Measurements from ENCODE around the gene KLRC1.
"Not testable (repeated sequence)": the region's sequence is repeated elsewhere in the genome, so short reads cannot be mapped to it uniquely, and the experiment has no call there.

Gene KLRC1

DNA sequence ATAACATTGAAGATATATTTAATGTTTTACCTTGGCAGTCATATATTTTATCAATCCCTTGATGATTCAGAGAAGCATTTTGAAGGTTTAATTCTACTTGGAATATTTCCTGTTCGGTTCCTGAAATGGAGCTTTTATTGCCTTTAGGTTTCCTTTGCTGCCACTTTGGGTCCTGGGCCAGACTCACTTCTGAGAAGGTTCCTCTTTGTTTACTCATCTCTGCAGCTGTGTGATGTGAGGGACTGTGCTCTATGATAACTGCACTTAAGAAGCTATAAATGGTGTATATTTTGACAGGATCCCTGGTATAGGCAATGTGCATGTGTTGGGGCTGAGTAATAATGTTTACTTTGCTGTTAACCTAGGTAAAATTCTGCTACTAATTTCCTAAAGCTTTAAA, 32.8 kb downstream of the KLRC1 start, which contains the start of gene KLRC3:
KLRC3 (minus strand) TSS at position 262 of the 400 bp plus-strand sequence; CDS start at position 217, 45 bp downstream.
- DNase-seq (ENCODE audit: low read depth), result not testable (repeated sequence)

- DNase-seq (ENCODE audit: low read depth), result no peak
These were observed 43.8 kb downstream of the KLRC1 start, which contains the start of gene KLRC4 for GRCh38 chr12:10409392-10409791. Gene KLRC4 (minus strand): TSS chr12:10409757. CDS start chr12:10409575, 182 bp downstream.

DNA sequence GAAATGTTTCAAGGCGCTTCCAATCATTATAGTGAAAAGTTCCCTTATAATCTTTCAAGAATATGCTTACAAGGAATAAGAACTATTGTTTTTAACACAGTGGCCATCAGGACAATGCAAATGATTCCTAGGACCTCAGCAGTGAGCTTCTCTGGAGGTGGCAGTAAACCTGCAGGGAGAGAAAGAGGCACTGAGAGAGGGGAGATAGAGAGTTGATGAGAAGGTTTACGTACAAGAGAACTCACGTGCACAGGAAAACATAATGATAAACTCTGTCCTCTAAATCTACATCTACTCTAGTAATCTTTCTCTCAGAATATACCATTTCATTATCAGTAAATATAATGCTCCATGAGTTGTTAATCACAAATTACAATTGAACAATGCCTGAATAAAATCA, 44.3 kb downstream of the KLRC1 start:
- no peak for DNase-seq (ENCODE audit: low read depth)

- no peak for DNase-seq (ENCODE audit: low read depth)
These were observed 46.5 kb downstream of the KLRC1 start for GRCh38 chr12:10406725-10407124.

DNA sequence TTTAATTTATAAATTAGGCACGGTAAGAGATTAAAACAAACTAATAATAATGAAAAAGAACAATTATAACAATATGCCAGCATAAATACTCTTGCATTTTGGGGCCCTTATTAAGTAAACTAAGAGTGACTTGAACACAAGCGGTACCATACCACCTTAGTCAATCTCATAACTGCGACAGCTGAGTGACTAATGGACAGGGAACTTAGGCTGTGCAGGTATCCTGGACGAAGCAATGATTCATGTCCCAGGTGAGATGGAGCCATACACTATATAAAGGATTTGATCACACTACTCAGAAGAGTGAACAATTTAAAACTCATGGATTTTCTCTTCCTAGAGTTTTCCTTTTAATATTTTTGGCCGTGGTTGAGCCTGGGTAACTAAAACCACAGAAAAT, 47.9 kb downstream of the KLRC1 start:
- no peak for DNase-seq (ENCODE audit: low read depth)

DNA sequence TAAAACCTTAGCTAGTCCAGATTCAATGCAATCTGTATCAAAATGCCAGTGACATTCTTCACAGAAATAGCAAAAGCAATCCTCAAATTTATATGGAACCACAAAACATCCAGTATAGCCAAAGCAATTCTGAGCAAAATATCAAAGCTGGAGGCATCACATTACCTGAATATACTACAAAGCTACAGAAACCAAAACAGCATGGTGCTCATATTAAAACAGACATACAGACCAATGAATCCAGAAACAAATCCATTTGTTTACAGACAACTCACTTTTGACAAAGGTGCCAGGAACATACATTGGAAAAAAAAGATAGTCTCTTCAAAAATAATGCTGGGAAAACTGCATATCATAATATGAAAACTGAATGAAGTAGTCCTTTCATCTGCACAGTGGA, 48.4 kb downstream of the KLRC1 start:
- DNase-seq (ENCODE audit: low read depth), result no peak

- DNase-seq (ENCODE audit: low read depth), result no peak
These were observed 52.3 kb downstream of the KLRC1 start for GRCh38 chr12:10400829-10401228.

DNA sequence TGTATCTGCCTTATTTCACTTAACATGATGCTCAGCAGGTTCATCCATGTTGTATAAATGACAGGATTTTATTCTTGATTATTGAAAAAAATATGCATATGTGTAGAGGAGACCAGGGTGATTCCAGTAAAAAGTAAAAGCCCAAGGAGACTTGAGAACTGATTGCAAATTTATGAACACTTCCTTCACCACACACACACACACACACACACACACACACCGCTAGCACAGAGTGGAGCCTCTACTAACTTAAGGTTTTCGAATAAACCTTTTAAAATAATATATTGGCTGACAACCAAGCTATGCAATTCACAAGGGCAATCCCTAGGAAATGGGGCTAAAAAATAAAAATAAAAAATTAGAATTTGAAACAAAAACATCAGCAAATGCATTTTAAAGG, 55.0 kb downstream of the KLRC1 start:
- no peak for DNase-seq (ENCODE audit: low read depth)

DNA sequence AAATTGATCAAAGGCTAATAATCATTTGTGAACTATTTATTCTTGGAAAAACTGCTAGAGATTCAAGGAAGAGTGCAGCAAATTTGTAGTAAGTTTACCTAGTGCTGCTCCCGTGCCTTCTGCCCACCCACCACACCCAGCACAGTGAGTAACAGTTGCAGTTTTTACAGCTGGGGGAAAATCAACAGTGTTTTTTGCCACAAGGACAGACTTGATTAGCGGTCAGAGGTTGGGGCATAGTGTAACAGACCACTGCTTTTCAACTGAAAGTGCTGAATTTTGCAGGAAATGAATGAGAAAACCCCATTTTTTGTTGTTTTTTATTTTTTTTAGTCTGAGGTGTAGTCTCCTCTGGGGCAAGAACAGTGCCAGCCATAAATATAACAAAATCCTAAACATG, 55.9 kb downstream of the KLRC1 start:
- DNase-seq (ENCODE audit: low read depth), result no peak

DNA sequence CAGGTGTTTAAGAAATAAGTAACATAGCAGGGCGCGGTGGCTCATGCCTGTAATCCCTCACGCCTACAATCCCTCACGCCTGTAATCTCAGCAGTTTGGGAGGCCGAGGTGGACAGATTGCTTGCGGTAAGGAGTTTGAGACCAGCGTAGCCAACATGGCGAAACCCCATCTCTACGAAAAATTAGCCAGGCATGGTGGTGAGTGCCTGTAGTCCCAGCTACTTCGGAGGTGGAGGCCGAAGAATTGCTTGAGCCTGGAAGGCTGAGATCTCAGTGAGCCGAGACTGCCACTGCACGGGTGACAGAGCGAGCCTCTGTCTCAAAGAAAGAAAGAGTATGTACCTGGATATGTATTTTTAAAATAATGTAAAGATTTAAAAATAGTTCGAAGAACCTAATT, 57.0 kb downstream of the KLRC1 start:
- not testable (repeated sequence) for DNase-seq (ENCODE audit: low read depth)
